Measurements from ENCODE around the gene APEX1.
A peak's percentile ranks its signal among the peaks of the same experiment; 100 is the strongest.

GRCh38 chr14:20454516-20455354 lies at the start of gene APEX1, which contains the start of gene OSGEP:
- TF ChIP-seq CTCF (IDR thresholded peaks at IDR 0.05 in 2 of 3, conservative IDR thresholded peaks at IDR 0.05 in 1 of 3; ENCODE audit: borderline replicate concordance in 1 of 3, insufficient read depth in 1 of 3, low read depth in 2 of 3, low read length in 2 of 3) (no peak), POLR2AphosphoS5 (IDR thresholded peaks at IDR 0.05; ENCODE audit: low read depth, low read length) (peak; percentile 66), EZH2 (IDR thresholded peaks at IDR 0.05) (no peak), ATF3 (IDR thresholded peaks at IDR 0.05) (no peak), CBX3 (IDR thresholded peaks at IDR 0.05; ENCODE audit: low read depth) (no peak; the same call in 1 of the 2 replicates), MAX (IDR thresholded peaks at IDR 0.05) (peak; percentile 99)
